Natural killer cell treated with Interleukin-12 subunit alpha and Interleukin-12 subunit beta and Interleukin-15 and Interleukin-18, amount 100 ng/mL, for 72 hours (primary cell): ENCODE data around the gene CCP110. TPM values are rescaled to one million over a fixed set of nuclear protein-coding genes. Genes with fewer than 3 reads are reported as not detected.

Source experiments
- ATAC-seq, 2 donors: fragments of 150-1000 bp; cut with Tn5 transposase in 1 of 2; sonication (Bioruptor Pico), chemical (Tn5 transposase) in 1 of 2; 2 replicates each; pipeline ENCODE4 v1.10.0; 2021
- DNase-seq: peaks from one replicate; pipeline ENCODE4 v3.0.0; 2022; ENCODE audit warnings: low spot score
- H3K27ac Mint-ChIP-seq, 2 donors: 1 replicate in 1 of 2; 2 replicates in 1 of 2; pipeline ENCODE4 v1.8.0; 2022; ENCODE audit warnings: mixed read lengths in 2 of 2, mild to moderate bottlenecking in 1 of 2, moderate library complexity in 1 of 2
- H3K27me3 Mint-ChIP-seq, 2 donors: 1 replicate in 1 of 2; 2 replicates in 1 of 2; pipeline ENCODE4 v1.8.0; 2022; ENCODE audit warnings: mixed read lengths in 2 of 2
- H3K36me3 Mint-ChIP-seq: one replicate; pipeline ENCODE4 v1.8.0; 2022; ENCODE audit warnings: mixed read lengths
- H3K4me1 Mint-ChIP-seq, 2 donors: 1 replicate in 1 of 2; 2 replicates in 1 of 2; pipeline ENCODE4 v1.8.0; 2022; ENCODE audit warnings: low read depth in 2 of 2, mixed read lengths in 2 of 2, mild to moderate bottlenecking in 1 of 2
- H3K4me3 Mint-ChIP-seq: one replicate; pipeline ENCODE4 v1.8.0; 2022; ENCODE audit warnings: mixed read lengths
- H3K9me3 Mint-ChIP-seq: 2 replicates; pipeline ENCODE4 v1.8.0; 2022; ENCODE audit warnings: mixed read lengths
- total RNA-seq, 2 donors: library from RNA; stranded (reverse); gene quantifications; one replicate each; pipeline ENCODE4 v1.2.3, GENCODE V29; 2022

Gene CCP110
- total RNA-seq = 10 to 100 TPM; 19.4 to 28.9 TPM

GRCh38 chr16:19523559-19524355 is at the start of gene CCP110:
Gene CCP110 (plus strand): TSS chr16:19523942. CDS start chr16:19527882, 3,940 bp downstream.
- Mint-ChIP-seq H3K4me1 (peaks cover 30 to 39% of the 10 kb centered on the region in 2 donors), H3K4me3 (peak within 1 kb of the TSS; percentile 97)

GRCh38 chr16:19474617-19475016 is 49.1 kb upstream of the CCP110 start:
- ATAC-seq (no peak), DNase-seq (no peak)
- no peaks in the 10 kb centered on the region for H3K36me3 Mint-ChIP-seq
- no peak overlapping the region for H3K4me3 Mint-ChIP-seq
- no peaks in the 10 kb centered on the region for H3K9me3 Mint-ChIP-seq
- no peak overlapping the region for H3K27ac Mint-ChIP-seq
- no peaks in the 10 kb centered on the region for H3K4me1 Mint-ChIP-seq
- peaks cover 14 to 20% of the 10 kb centered on the region in 2 donors for H3K27me3 Mint-ChIP-seq

More at GRCh38 chr16:19523559-19524355, at the start of gene CCP110:
- peaks cover 10% of the 10 kb centered on the region for H3K36me3 Mint-ChIP-seq
- peak within 1 kb of the TSS; percentile 83 to 87 for H3K27ac Mint-ChIP-seq
- H3K9me3 Mint-ChIP-seq = no peaks in the 10 kb centered on the region
- DNase-seq (peak; percentile 95), ATAC-seq (peak; percentile 93 to 95)
- no peaks in the 10 kb centered on the region for H3K27me3 Mint-ChIP-seq

DNA sequence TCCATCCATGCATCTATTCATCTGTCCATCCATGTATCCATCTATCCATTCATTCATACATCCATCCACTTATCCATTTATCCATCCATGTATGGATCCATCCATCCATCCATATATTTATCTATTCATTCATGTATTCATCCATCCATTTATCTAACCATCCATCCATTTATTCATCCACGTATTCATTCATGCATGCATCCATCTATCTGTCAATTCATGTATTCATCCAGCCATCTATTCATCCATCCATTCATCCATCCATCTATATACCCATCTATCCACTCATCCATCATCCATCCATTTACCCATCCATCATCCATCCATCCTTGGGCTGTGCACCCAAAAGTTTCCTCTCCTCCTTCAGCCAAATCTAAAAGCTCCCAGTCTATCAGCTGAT is 45.2 kb upstream of the CCP110 start:
- Mint-ChIP-seq H3K27me3 (peaks cover 14 to 20% of the 10 kb centered on the region in 2 donors), H3K4me1 (no peaks in the 10 kb centered on the region), H3K4me3 (no peak overlapping the region), H3K36me3 (no peaks in the 10 kb centered on the region), H3K9me3 (no peaks in the 10 kb centered on the region), H3K27ac (no peak overlapping the region)
- ATAC-seq (no peak), DNase-seq (no peak)

DNA sequence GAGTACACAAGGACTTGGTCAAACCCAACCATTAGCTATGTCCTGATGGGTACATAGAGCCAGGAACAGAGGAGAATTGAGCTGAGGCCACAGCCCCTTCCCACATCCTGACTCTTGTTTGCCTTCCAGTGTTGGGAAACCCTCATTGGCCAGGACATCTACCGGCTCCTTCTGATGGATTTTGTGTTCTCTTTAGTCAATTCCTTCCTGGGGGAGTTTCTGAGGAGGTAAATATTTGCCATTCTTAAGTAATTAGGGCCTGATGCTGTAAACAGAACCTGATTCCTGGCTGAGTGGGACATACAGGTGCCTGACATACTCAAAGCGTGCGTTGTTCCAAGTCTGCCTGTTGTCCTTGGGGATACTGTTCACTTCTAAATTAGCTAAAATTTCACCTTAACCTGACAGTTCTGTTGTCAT is 44.4 kb upstream of the CCP110 start:
- no peak overlapping the region for H3K27ac Mint-ChIP-seq
- DNase-seq = no peak
- peaks cover 14 to 20% of the 10 kb centered on the region in 2 donors for H3K27me3 Mint-ChIP-seq
- H3K36me3 Mint-ChIP-seq = no peaks in the 10 kb centered on the region
- no peak for ATAC-seq
- H3K9me3 Mint-ChIP-seq = no peaks in the 10 kb centered on the region
- H3K4me1 Mint-ChIP-seq = no peaks in the 10 kb centered on the region
- H3K4me3 Mint-ChIP-seq = no peak overlapping the region

DNA sequence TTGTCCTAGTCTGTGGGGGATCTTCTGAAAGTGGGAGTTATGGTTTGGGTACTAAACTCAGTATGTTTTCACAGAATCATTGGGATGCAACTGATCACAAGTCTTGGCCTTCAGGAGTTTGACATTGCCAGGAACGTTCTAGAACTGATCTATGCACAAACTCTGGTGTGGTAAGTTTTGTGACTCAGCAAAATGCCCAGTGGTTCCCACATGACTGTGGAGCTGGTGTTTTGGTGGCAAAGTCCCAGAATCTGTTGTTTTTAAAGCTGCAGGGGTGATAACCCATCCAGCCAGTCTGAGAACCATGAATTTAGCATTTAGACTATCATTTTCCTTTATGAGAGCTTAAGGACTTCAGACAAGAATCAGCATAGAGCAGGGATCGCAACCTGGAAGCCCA is 42.4 kb upstream of the CCP110 start:
- Mint-ChIP-seq H3K27ac (no peak overlapping the region), H3K4me1 (no peaks in the 10 kb centered on the region), H3K36me3 (no peaks in the 10 kb centered on the region), H3K27me3 (peaks cover 9 to 17% of the 10 kb centered on the region in 2 donors), H3K4me3 (no peak overlapping the region), H3K9me3 (no peaks in the 10 kb centered on the region)
- ATAC-seq (no peak), DNase-seq (no peak)

GRCh38 chr16:19481769-19482168 is 42.0 kb upstream of the CCP110 start:
- Mint-ChIP-seq H3K27me3 (peaks cover 6 to 13% of the 10 kb centered on the region in 2 donors), H3K27ac (no peak overlapping the region), H3K36me3 (no peaks in the 10 kb centered on the region), H3K4me1 (no peaks in the 10 kb centered on the region), H3K9me3 (no peaks in the 10 kb centered on the region), H3K4me3 (no peak overlapping the region)
- ATAC-seq = no peak
- DNase-seq = no peak

DNA sequence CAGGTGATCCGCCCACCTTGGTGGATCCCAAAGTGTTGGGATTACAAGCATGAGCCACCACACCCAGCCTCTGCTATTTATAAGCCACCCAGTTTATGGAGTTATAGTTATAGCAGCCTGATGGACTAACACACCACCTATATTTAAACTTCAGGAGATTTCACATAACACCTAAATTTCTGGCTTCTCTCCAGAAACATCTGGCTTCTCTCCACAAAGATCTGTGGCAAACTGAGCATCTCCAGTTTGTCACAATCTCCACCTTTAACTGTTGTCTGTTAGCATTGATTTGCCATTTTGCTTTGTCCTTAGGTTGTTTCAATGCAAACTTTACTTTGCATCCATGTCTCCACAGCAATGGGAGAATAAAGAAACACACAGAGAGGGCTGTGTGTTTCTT is 41.5 kb upstream of the CCP110 start:
- H3K4me1 Mint-ChIP-seq = no peaks in the 10 kb centered on the region
- H3K36me3 Mint-ChIP-seq = no peaks in the 10 kb centered on the region
- DNase-seq = no peak
- H3K27me3 Mint-ChIP-seq = peaks cover 6 to 13% of the 10 kb centered on the region in 2 donors
- no peak overlapping the region for H3K27ac Mint-ChIP-seq
- H3K9me3 Mint-ChIP-seq = no peaks in the 10 kb centered on the region
- H3K4me3 Mint-ChIP-seq = no peak overlapping the region
- no peak for ATAC-seq

DNA sequence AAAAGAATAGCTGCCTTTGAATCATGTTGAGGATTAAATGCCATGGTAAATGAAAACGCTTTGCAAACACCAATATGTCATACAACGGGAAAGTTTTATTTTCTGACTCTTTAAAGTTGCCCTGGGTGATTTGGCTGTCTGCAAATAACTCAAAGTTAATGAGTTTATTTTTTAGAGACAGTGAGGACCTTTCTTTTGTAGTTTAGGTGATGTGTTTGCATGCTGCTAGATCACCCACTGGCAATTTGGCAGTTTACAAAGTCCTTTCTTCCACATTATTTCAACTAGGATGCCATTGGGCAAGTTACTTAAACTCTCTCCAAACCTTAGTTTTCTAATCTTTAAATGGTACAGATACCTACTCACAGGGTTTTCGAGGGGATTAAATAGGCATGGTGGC is 39.6 kb upstream of the CCP110 start:
- ATAC-seq (no peak), DNase-seq (no peak)
- Mint-ChIP-seq H3K9me3 (no peaks in the 10 kb centered on the region), H3K27me3 (peaks cover 2% of the 10 kb centered on the region in 2 donors), H3K27ac (no peak overlapping the region), H3K36me3 (no peaks in the 10 kb centered on the region), H3K4me1 (no peaks in the 10 kb centered on the region), H3K4me3 (no peak overlapping the region)

DNA sequence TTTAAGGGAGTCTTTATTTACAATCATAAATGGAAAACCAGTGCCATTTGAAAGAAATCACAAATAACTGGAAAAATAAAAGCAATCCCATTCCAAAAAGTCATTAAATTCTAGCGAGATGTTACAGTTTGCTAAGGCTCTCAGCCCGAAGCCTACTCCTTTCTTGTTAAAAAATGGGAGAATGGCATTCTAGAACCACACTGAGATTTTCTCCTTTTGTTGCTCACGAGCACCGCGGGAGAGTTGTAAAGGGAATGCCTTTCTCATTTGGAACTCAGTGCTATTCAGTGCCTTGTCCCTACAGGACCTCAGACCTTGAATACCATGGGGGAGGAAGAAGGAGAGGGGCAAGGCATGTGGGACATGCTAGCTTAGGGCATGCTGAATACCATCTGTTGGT is 38.1 kb upstream of the CCP110 start:
- H3K4me1 Mint-ChIP-seq = no peaks in the 10 kb centered on the region
- ATAC-seq (no peak), DNase-seq (no peak)
- no peak overlapping the region for H3K27ac Mint-ChIP-seq
- H3K27me3 Mint-ChIP-seq = peaks cover 0 to 2% of the 10 kb centered on the region in 2 donors
- no peak overlapping the region for H3K4me3 Mint-ChIP-seq
- H3K36me3 Mint-ChIP-seq = no peaks in the 10 kb centered on the region
- H3K9me3 Mint-ChIP-seq = no peaks in the 10 kb centered on the region

GRCh38 chr16:19486051-19486450 is 37.7 kb upstream of the CCP110 start:
- no peak overlapping the region for H3K4me3 Mint-ChIP-seq
- H3K27me3 Mint-ChIP-seq = peaks cover 0 to 2% of the 10 kb centered on the region in 2 donors

DNA sequence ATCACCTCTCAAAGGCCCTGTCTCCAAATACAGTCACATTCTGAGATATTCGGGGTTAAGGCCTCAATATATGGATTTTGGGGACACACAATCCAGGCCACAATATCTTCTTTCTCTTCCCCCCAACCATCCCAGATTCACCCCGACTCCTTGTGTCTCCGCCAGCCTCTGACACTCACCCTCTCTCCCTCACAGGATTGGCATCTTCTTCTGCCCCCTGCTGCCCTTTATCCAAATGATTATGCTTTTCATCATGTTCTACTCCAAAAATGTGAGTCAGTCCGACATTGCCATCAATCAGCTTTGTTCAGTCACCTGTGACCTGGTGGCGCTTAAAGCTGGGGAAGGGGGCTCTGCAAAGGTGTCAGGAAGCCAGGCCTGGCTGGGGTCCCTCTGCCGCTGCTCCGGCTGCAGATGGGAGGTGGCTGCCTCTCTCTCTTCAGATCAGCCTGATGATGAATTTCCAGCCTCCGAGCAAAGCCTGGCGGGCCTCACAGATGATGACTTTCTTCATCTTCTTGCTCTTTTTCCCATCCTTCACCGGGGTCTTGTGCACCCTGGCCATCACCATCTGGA is 36.9 kb upstream of the CCP110 start:
- no peak overlapping the region for H3K4me3 Mint-ChIP-seq
- H3K9me3 Mint-ChIP-seq = no peaks in the 10 kb centered on the region
- DNase-seq = no peak
- no peaks in the 10 kb centered on the region for H3K36me3 Mint-ChIP-seq
- H3K4me1 Mint-ChIP-seq = no peaks in the 10 kb centered on the region
- ATAC-seq = no peak
- no peak overlapping the region for H3K27ac Mint-ChIP-seq
- H3K27me3 Mint-ChIP-seq = peaks cover 0 to 2% of the 10 kb centered on the region in 2 donors

More at GRCh38 chr16:19486051-19486450, 37.7 kb upstream of the CCP110 start:
- no peak for ATAC-seq
- no peaks in the 10 kb centered on the region for H3K36me3 Mint-ChIP-seq
- no peak for DNase-seq
- no peak overlapping the region for H3K27ac Mint-ChIP-seq
- H3K4me1 Mint-ChIP-seq = no peaks in the 10 kb centered on the region
- H3K9me3 Mint-ChIP-seq = no peaks in the 10 kb centered on the region

DNA sequence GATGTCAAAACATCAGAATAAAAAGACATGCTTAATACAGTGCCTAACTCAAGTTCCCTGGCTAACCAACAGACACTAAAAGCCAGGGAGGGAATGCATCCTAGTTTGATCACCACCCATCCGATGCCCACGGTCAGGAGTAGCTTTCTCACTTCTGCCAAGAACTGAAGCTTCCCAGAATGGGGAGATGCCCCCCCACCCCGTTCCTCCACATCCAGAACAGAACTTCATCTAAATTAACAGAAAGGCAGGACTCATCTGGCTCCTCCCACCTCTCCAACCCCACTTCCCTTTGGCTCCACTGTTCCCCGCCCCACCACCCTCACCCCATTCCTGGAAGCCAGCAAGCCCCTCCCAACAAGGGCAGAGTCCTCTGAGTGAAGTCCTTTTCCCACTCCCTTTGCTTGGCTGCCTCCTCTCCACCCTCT is 35.5 kb upstream of the CCP110 start:
- Mint-ChIP-seq H3K4me1 (no peaks in the 10 kb centered on the region), H3K27ac (no peak overlapping the region), H3K4me3 (no peak overlapping the region), H3K36me3 (no peaks in the 10 kb centered on the region), H3K9me3 (no peaks in the 10 kb centered on the region), H3K27me3 (peaks cover 0 to 2% of the 10 kb centered on the region in 2 donors)
- DNase-seq (no peak), ATAC-seq (no peak)

DNA sequence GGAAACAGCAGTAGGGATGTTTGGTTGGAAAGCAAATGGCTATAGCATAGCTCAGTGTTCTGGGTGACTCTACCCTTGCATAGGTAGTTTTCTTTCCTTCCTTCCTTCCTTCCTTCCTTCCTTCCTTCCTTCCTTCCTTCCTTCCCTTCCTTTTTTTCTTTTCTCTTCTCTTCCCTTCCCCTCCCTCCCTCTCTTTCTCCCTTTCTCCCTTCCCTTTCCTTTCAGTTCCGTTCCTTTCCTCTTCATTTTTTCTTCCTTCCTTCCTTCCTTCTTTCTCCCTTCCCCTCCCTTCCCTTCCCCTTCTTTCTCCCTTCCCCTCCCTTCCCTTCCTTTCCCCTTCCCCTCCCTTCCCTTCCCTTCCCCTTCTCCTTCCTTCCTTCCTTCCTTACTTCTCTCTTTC is 33.1 kb upstream of the CCP110 start:
- no peaks in the 10 kb centered on the region for H3K36me3 Mint-ChIP-seq
- DNase-seq (no peak), ATAC-seq (no peak)
- H3K9me3 Mint-ChIP-seq = no peaks in the 10 kb centered on the region
- no peak overlapping the region for H3K27ac Mint-ChIP-seq
- H3K27me3 Mint-ChIP-seq = peaks cover 0 to 2% of the 10 kb centered on the region in 2 donors
- H3K4me3 Mint-ChIP-seq = no peak overlapping the region
- H3K4me1 Mint-ChIP-seq = peaks cover 9 to 10% of the 10 kb centered on the region in 2 donors

DNA sequence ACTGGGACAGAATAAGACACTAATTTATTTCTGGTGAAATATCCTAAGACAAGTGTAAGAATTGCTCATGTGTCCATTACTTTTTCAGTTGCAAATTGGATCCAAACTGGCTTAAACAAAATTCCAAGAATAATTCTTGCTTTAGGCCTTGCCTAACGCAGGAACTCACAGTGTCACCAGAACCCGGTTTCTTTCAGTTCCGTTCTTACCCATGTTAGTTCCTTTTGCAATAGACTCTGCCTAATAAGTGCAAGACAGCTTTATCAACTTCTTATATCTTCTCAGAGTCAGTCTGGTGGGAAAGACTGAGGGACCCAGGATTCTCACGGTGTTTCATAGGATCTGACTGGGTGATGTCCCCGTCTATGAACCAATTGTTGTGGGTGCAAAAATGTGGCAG is 26.6 kb upstream of the CCP110 start:
- Mint-ChIP-seq H3K36me3 (peaks cover 13% of the 10 kb centered on the region), H3K27ac (peak overlapping the region in 1 of 2 donors; percentile 4), H3K9me3 (no peaks in the 10 kb centered on the region), H3K4me3 (no peak overlapping the region), H3K4me1 (peaks cover 9 to 10% of the 10 kb centered on the region in 2 donors), H3K27me3 (no peaks in the 10 kb centered on the region)
- no peak for DNase-seq
- ATAC-seq = no peak
